Tibial artery (tissue), 4 donors: Measurements from ENCODE around the gene GPRIN1.

Experiments
- DNase-seq, 2 donors: peaks; one replicate each; pipeline ENCODE4 v3.0.0-alpha.2; 2019
- H3K27ac ChIP-seq, 2 donors: fragments of 200-600 bp; sonication (generic) in 1 of 2; 1 replicate in 1 of 2; 2 replicates in 1 of 2; pipeline ENCODE4 v1.5.1; 2018 to 2019; ENCODE audit warnings: mild to moderate bottlenecking in 1 of 2
- H3K27me3 ChIP-seq, 2 donors: fragments of 200-600 bp; sonication (generic) in 1 of 2; one replicate each; pipeline versions ENCODE4 v1.5.1 to v1.6.0; 2016 to 2019
- H3K36me3 ChIP-seq, 3 donors: fragments of 200-600 bp; sonication (generic) in 2 of 3; one replicate each; pipeline ENCODE4 v1.5.1; 2016 to 2019; ENCODE audit warnings: mild to moderate bottlenecking in 2 of 3
- H3K4me1 ChIP-seq, 4 donors: fragments of 200-600 bp; sonication (generic) in 2 of 4; 1 replicate in 3 of 4; 2 replicates in 1 of 4; pipeline ENCODE4 v1.5.1; 2016 to 2019
- H3K4me3 ChIP-seq, 2 donors: fragments of 200-600 bp; sonication (generic) in 1 of 2; 1 replicate in 1 of 2; 2 replicates in 1 of 2; pipeline ENCODE4 v1.5.1; 2018 to 2019; ENCODE audit warnings: mild to moderate bottlenecking in 2 of 2
- H3K9me3 ChIP-seq, 3 donors: fragments of 200-600 bp; sonication (generic) in 1 of 3; one replicate each; pipeline ENCODE4 v1.5.1; 2016 to 2019
- CTCF ChIP-seq, 2 experiments: fragments of 200-600 bp in 1 of 2; fragments of 450-650 bp in 1 of 2; IDR thresholded peaks; one replicate each; pipeline ENCODE4 v1.5.1; 2017 to 2019; ENCODE audit warnings: antibody characterized with exemption in 2 of 2, mild to moderate bottlenecking in 1 of 2, moderate library complexity in 1 of 2
- intact Hi-C: fragments of 100-400 bp; cut with DNase I; formaldehyde crosslinking; loops from one replicate; pipeline ENCODE4 v1.15.0; 2023; ENCODE audit warnings: low total_unique reads

Gene GPRIN1

DNA sequence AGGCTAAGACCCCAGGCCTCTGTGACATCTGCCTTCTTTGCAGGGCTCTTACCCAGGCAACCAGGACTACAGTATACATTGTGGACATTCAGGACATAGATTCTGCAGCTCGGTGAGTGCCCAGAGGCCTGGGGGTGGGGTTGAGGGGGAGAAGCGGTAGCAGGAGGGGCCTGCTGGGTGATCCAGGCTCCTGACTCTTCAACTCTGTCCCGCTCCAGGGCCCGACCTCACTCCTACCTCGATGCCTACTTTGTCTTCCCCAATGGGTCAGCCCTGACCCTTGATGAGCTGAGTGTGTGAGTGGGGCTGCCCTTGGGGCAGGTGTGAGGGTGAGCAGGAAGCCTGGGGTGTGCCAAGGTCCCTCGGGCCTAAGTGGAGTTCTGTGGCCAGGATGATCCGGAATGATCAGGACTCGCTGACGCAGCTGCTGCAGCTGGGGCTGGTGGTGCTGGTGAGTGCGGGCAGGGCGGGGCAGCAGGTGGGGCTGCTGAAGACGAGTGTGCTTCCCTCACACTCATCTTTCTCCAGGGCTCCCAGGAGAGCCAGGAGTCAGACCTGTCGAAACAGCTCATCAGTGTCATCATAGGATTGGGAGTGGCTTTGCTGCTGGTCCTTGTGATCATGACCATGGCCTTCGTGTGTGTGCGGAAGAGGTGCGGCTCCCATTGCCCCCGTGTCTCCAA is 19.8 kb downstream of the GPRIN1 start:
- intact Hi-C loops: no loop called here
- H3K4me1 ChIP-seq: no peaks in the 10 kb centered on the region
- DNase-seq: no peak
- peaks cover 0 to 10% (median 7%) of the 10 kb centered on the region in 3 donors for H3K9me3 ChIP-seq
- H3K27ac ChIP-seq: no peak overlapping the region
- no peaks in the 10 kb centered on the region for H3K36me3 ChIP-seq
- no peak for TF ChIP-seq CTCF (IDR thresholded peaks at IDR 0.05)
- no peak overlapping the region for H3K4me3 ChIP-seq
- H3K27me3 ChIP-seq: peaks cover 0 to 28% of the 10 kb centered on the region in 2 donors

- TF ChIP-seq CTCF (IDR thresholded peaks at IDR 0.05): no peak
- intact Hi-C loops: no loop called here
- Histone ChIP-seq H3K4me3 (no peak overlapping the region), H3K27ac (no peak overlapping the region), H3K36me3 (no peaks in the 10 kb centered on the region), H3K4me1 (no peaks in the 10 kb centered on the region), H3K9me3 (peaks cover 0 to 20% (median 17%) of the 10 kb centered on the region in 3 donors), H3K27me3 (peaks cover 0 to 18% of the 10 kb centered on the region in 2 donors)
- no peak for DNase-seq
Observed at GRCh38 chr5:176589039-176589769, 20.8 kb downstream of the GPRIN1 start.

- peaks cover 0 to 21% (median 21%) of the 10 kb centered on the region in 3 donors for H3K9me3 ChIP-seq
- H3K27me3 ChIP-seq: peaks cover 0 to 9% of the 10 kb centered on the region in 2 donors
- DNase-seq: no peak
- intact Hi-C loops: no loop called here
- H3K4me1 ChIP-seq: no peaks in the 10 kb centered on the region
- no peak for TF ChIP-seq CTCF (IDR thresholded peaks at IDR 0.05)
- no peaks in the 10 kb centered on the region for H3K36me3 ChIP-seq
- H3K27ac ChIP-seq: no peak overlapping the region
- no peak overlapping the region for H3K4me3 ChIP-seq
Observed at GRCh38 chr5:176588297-176588696, 21.7 kb downstream of the GPRIN1 start.

DNA sequence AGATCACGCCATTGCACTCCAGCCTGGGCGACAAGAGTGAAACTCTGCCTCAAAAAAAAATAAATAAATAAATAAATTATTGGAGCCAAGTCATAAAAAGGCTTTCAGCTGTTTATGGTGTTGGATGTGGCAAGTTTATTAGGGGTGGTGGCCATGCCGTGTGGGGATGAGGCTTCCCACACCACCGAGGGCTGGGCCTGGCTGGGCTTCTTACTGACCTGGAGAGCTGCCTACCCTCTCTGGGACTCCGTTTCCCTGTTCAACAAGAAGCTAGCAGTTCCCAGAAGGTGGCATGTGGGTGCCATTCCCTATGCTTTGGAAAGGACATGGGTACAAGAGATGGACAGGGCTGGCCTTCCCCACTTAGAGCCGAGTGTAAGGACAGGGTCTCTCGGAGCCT is 22.6 kb downstream of the GPRIN1 start:
- intact Hi-C loops: no loop called here
- H3K4me1 ChIP-seq: no peaks in the 10 kb centered on the region
- no peaks in the 10 kb centered on the region for H3K36me3 ChIP-seq
- H3K9me3 ChIP-seq: peaks cover 0 to 21% (median 21%) of the 10 kb centered on the region in 3 donors
- no peak for DNase-seq
- no peak for TF ChIP-seq CTCF (IDR thresholded peaks at IDR 0.05)
- no peak overlapping the region for H3K27ac ChIP-seq
- peaks cover 0 to 3% of the 10 kb centered on the region in 2 donors for H3K27me3 ChIP-seq
- H3K4me3 ChIP-seq: no peak overlapping the region

DNA sequence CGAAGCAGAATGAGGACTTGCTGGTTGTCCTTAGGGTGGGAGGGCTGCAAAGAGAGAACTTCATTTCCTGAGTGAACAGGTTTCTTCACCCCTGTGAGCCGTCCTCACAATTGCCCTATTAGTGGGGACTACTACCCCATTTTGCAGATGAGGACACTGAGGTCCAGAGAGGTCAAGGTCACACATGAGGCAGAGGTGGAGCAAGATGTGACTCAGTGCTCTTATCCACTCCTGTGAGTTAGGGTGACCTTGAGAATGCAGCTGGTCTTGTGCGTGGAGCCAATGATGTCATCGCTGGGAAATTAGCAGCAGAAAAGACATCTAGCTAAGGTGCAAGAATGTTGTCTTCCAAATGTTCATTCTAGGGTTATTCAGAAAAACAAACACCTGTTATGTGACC is 26.9 kb downstream of the GPRIN1 start:
- intact Hi-C loops: no loop called here
- Histone ChIP-seq H3K4me3 (no peak overlapping the region), H3K9me3 (peaks cover 0 to 21% (median 21%) of the 10 kb centered on the region in 3 donors), H3K36me3 (no peaks in the 10 kb centered on the region), H3K27ac (no peak overlapping the region), H3K4me1 (no peaks in the 10 kb centered on the region), H3K27me3 (peaks cover 0 to 5% of the 10 kb centered on the region in 2 donors)
- no peak for TF ChIP-seq CTCF (IDR thresholded peaks at IDR 0.05)
- no peak for DNase-seq
